Measurements from ENCODE around the gene AHDC1. TPM values are rescaled to one million over a fixed set of nuclear protein-coding genes. Genes with fewer than 3 reads are reported as not detected.
A peak's percentile ranks its signal among the peaks of the same experiment; 100 is the strongest.

Gene AHDC1
- total and polyA plus RNA-seq, 8 donors = 5.8 to 95.0 (median 19.7) TPM

DNA sequence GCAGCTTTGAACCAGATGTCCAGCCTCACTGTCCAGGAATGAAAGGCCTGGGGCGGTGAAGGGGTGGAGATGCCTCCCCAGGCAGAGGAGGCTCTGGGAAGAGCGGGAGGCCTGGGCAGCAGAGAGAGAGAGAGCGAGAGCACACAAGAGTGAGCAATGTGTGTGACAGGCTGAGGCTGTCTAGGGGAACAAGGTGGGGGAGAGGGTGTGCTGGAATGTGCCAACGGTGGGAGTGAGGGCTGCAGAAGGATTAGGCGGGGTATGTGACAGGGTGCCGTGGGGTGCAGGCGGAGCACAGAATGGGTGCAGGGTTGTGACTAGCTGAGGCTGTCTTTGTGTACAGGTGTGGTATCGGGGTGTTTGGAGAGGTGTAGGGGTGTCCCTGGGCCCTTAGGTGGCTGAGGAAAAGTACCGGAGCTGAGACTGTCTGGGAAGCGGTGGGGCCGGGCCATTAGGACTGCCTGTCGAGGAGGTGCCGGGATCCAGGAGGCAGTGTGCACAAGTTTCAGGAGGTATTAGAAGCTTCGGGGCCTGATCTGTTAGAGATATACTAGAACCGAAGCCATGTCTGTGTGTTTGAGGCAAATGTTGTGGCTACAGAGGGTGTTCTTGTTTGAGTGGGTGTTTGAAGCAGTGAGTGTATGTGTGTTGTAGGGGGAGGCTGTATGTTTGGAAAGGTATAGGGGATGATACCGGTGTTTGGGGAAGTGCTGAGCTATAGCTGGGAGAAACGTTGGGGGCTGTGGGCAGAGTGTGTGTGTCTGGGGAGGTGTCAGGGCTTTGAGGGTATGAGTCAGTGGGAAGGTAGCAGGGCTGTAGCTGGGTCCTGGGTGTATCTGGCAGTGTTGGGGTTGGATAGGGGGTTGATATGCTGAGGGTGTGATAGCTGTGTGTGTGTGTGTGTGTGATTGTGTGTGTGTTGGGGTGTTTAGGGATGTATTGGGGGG is 9.1 kb downstream of the AHDC1 start:
- DNase-seq = no peak
- Histone ChIP-seq H3K4me3 (no peak overlapping the region), H3K4me1 (peaks cover 90 to 100% (median 96%) of the 10 kb centered on the region in 4 donors), H3K36me3 (peaks cover 0 to 22% (median 0%) of the 10 kb centered on the region in 4 donors), H3K9me3 (no peaks in the 10 kb centered on the region), H3K27ac (peak overlapping the region in 3 of 5 donors; percentile 27 to 74 (median 63)), H3K27me3 (no peaks in the 10 kb centered on the region)
- intact Hi-C loops (cut with DNase I; ENCODE audit: low total_unique reads) = no loop called here
- TF ChIP-seq POLR2A (IDR thresholded peaks at IDR 0.05) = no peak
- 65 to 80% (median 75%) methylated on average over 17 of the region's 17 CpGs for WGBS, 5 donors

GRCh38 chr1:27593678-27594563 is 10.0 kb downstream of the AHDC1 start:
- Histone ChIP-seq H3K27me3 (no peaks in the 10 kb centered on the region), H3K4me3 (no peak overlapping the region), H3K9me3 (no peaks in the 10 kb centered on the region), H3K27ac (peak overlapping the region in 3 of 5 donors; percentile 27 to 74 (median 63)), H3K4me1 (peaks cover 88 to 100% (median 96%) of the 10 kb centered on the region in 4 donors), H3K36me3 (peaks cover 0 to 28% (median 2%) of the 10 kb centered on the region in 4 donors)
- TF ChIP-seq POLR2A (IDR thresholded peaks at IDR 0.05) = no peak
- TF ChIP-seq, protein P1, sequence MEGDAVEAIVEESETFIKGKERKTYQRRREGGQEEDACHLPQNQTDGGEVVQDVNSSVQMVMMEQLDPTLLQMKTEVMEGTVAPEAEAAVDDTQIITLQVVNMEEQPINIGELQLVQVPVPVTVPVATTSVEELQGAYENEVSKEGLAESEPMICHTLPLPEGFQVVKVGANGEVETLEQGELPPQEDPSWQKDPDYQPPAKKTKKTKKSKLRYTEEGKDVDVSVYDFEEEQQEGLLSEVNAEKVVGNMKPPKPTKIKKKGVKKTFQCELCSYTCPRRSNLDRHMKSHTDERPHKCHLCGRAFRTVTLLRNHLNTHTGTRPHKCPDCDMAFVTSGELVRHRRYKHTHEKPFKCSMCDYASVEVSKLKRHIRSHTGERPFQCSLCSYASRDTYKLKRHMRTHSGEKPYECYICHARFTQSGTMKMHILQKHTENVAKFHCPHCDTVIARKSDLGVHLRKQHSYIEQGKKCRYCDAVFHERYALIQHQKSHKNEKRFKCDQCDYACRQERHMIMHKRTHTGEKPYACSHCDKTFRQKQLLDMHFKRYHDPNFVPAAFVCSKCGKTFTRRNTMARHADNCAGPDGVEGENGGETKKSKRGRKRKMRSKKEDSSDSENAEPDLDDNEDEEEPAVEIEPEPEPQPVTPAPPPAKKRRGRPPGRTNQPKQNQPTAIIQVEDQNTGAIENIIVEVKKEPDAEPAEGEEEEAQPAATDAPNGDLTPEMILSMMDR (IDR thresholded peaks at IDR 0.05) = no peak
- TF ChIP-seq POLR2AphosphoS5 (IDR thresholded peaks at IDR 0.05) = no peak
- no peak for TF ChIP-seq EP300 (IDR thresholded peaks at IDR 0.05)
- intact Hi-C loops (cut with DNase I; ENCODE audit: low total_unique reads) = no loop called here
- 69 to 86% (median 72%) methylated on average over 8 of the region's 8 CpGs for WGBS, 5 donors
- no peak for DNase-seq

DNA sequence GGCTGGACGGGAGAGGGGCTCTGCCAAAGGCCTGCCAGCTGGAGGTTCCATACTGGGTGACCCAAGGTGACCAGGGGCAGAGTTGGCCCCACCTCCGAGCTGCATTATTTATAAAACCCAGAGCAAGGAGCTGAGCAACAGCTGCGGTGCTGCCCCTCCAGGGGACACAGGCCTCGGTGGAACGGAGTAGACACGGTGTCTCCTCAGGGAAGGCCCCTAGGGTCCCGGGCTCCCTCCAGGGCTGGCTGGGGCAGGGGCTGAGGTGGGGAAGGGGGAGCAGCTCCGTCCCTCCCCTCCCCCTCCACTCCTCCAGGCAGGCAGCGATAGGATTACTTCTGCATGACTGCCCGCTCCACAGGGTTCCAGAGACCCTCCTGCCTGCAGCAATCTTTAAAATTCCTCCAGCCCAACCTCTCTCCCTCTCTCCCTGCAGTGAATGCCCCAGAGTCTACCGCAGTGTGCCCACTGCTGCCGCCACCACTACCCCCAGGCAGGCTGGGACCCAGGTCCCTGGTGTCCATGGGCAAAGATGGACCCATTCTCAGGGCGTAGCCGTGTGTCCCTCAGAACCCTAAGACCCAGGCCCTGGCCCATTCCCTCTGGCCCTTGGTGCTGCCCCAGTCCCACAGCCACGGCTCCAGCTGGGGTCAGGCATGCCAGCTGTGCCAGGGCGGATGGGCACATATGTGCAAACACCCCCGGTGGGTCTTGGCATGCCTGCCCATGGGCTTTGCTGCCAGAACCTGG is 10.8 kb downstream of the AHDC1 start:
- no peaks in the 10 kb centered on the region for H3K9me3 ChIP-seq
- no peak overlapping the region for H3K4me3 ChIP-seq
- peaks cover 0 to 28% (median 3%) of the 10 kb centered on the region in 4 donors for H3K36me3 ChIP-seq
- intact Hi-C loops (cut with DNase I; ENCODE audit: low total_unique reads) = no loop called here
- peak overlapping the region in 3 of 5 donors; percentile 27 to 74 (median 63) for H3K27ac ChIP-seq
- WGBS, 5 donors = 64 to 80% (median 74%) methylated on average over 13 to 17 of the region's 17 CpGs
- H3K27me3 ChIP-seq = no peaks in the 10 kb centered on the region
- DNase-seq = no peak
- peaks cover 80 to 100% (median 95%) of the 10 kb centered on the region in 4 donors for H3K4me1 ChIP-seq
- TF ChIP-seq EP300 (IDR thresholded peaks at IDR 0.05) = no peak
- TF ChIP-seq, protein P1 (IDR thresholded peaks at IDR 0.05) = no peak
- TF ChIP-seq POLR2A (IDR thresholded peaks at IDR 0.05) = no peak

DNA sequence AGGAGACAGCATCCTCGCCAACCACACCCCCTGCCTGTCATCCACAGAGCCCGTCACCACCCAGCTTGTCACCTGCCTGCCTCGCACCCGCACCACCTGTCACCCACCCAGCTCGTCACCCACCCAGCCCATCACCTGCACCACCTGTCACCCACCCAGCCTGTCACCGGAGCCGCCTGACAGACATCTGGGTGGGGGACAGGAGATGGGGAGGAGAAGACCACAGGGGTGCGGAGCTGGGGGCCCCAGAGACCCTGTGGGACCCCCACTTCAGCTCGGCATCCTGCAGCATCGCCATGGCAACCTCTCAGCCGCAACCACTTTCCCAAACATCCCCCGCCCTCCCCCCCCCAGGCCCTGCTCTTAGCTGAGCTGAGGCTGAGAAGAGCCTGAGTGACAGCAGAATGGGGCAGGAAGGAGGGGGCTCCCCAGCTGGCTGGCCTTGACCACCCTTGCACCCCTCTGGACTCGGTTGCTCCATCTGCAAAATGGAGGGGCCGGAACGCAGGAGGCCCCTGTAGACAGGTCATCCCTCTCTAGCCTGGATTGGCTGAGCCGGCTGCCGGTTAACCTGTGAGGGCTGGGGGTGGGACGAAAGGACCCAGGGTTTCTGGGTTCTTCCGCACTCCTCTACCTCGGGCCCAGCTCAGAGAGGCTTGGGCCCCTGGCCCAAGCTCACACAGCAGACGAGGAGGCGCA is 11.6 kb downstream of the AHDC1 start:
- Histone ChIP-seq H3K27ac (peak overlapping the region in 3 of 5 donors; percentile 27 to 74 (median 63)), H3K9me3 (no peaks in the 10 kb centered on the region), H3K4me3 (no peak overlapping the region), H3K27me3 (no peaks in the 10 kb centered on the region), H3K4me1 (peaks cover 73 to 98% (median 89%) of the 10 kb centered on the region in 4 donors), H3K36me3 (peaks cover 0 to 28% (median 3%) of the 10 kb centered on the region in 4 donors)
- WGBS, 5 donors = 74 to 89% (median 88%) methylated on average over 16 to 22 of the region's 22 CpGs
- DNase-seq = peak in 1 of 2 donors; percentile 28
- TF ChIP-seq, protein P1 (IDR thresholded peaks at IDR 0.05) = no peak
- TF ChIP-seq POLR2AphosphoS5 (IDR thresholded peaks at IDR 0.05) (no peak), EP300 (IDR thresholded peaks at IDR 0.05) (no peak), POLR2A (IDR thresholded peaks at IDR 0.05) (no peak)
- intact Hi-C loops (cut with DNase I; ENCODE audit: low total_unique reads) = no loop called here

All from stomach (tissue), 9 donors.